GM19395 (cell line): ENCODE results near the gene KIAA2012.
"Not testable (repeated sequence)": the region's sequence is repeated elsewhere in the genome, so short reads cannot be mapped to it uniquely, and the experiment has no call there.

ENCODE experiments used
- ATAC-seq: cut with Tn5 transposase; IDR thresholded peaks from one replicate; pipeline ENCODE4 v1.9.1; 2021; ENCODE audit warnings: mild to moderate bottlenecking, moderate library complexity; ENCODE audit not compliant: unreplicated experiment

KIAA2012 gene

DNA sequence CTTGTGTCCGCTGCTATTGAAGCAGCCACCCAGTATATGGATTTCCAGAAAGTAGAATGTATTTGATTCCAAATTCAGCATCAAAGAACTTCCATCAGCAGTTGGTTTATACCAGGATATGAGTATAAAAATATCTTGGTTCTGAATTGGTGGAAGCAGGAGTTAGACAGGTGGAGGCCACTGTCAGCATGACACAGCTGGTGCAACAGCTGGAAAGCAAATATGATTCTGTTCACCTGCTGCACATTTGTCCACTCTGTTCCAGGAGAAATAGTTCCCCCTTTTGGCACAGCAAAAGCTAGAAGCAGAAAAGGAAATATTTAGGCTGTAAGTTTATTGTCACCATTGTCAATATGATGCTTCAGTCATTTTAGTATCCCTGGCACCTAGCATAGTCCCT, 41.2 kb downstream of the KIAA2012 start:
- no peak for ATAC-seq

- ATAC-seq, result no peak
Measured at GRCh38 chr2:202114795-202115194, 41.7 kb downstream of the KIAA2012 start.

DNA sequence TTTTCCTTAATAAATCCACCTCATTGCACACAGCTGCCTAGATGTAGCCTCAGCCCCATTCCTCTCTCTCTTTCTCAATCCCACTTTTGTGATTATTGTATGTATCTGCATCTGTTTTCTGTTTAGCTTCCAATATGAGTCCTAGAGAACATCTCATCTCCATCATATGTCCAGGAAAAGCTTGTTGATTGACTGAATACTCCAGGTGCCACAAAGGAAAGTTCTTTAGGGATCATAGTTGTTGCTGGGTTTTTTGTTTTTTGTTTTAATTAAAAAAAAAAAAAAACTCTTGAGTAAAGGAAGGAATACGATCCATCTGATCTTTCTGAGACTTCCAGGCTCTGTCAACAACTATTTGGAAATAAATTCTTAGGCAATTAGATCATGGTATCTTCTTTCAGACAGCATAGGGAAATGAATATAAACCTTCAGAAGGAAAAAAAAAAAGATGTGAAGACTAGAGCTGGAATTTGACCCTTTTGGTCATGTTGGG, 42.5 kb downstream of the KIAA2012 start:
- ATAC-seq, result no peak

- ATAC-seq, result no peak
Measured at GRCh38 chr2:202116691-202117090, 43.6 kb downstream of the KIAA2012 start.

- no peak for ATAC-seq
Measured at GRCh38 chr2:202118168-202118567, 45.1 kb downstream of the KIAA2012 start.

GRCh38 chr2:202120828-202121227, 47.8 kb downstream of the KIAA2012 start:
- no peak for ATAC-seq

DNA sequence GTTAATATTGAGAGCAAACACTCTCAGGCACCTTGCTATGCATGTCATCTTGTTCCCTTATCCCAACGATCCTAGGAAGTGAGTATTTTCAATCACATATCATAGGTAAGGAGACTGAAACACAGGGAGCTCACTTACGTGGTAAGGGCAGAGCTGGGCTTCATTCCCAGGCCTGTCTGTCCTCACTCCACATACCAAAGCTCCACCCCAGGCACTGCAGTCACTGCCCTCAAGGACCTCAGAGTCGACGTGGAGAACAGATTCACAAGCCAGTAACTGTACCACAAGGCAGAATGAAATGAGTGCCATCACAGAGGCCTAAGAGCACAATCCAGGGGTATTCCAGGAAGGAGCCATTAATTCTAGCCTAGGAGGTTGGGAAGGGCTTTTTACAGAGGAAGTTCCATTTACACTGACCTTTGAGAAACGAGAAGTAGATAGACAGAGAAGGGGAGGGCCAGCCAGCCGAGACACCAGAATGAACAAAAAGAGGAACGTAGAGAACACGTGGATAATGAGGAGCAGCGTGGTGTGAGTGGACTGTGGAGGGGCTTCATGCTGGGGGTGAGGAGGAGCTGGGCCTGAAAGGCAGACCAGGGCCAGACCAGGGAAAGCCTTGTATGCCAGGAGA, 48.6 kb downstream of the KIAA2012 start:
- no peak for ATAC-seq

DNA sequence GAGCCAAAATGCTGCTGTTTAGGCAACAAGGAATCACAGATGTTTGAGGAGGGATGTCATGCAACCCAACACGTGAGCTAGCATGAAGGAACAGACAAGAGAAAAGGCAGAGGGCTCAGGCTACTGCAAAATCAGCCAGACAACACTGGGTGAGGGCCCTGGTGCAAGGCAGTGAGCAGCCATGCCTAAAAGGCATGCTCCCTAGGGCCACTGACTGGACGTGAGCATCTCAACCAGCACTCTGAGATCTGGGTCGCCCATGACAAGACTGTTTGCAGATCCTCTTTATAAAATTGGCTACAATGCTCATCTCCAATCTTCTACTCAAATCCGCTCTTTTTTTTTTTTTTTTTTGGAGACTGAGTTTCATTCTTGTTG, 49.1 kb downstream of the KIAA2012 start:
- no peak for ATAC-seq

- no peak for ATAC-seq
Measured at GRCh38 chr2:202122980-202123720, 50.1 kb downstream of the KIAA2012 start.

DNA sequence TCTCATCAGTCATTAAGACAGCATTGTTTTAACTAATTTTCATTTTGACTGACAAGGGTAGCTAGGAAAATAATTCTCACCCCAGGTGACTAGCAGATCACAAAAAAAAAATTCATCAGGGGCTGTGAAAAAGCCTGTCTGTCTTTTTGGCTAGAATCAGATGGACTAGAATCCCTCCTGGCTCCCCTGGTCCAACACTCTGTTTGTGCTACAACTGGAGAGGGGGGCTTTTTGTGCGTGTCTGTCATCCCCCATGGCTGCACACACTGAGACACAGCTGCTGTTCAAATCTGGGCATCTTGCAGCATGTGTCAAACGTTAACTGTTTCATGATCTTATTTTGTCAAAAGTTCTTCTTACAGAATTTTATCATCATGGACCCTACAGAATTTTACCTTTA, 51.2 kb downstream of the KIAA2012 start:
- no peak for ATAC-seq

DNA sequence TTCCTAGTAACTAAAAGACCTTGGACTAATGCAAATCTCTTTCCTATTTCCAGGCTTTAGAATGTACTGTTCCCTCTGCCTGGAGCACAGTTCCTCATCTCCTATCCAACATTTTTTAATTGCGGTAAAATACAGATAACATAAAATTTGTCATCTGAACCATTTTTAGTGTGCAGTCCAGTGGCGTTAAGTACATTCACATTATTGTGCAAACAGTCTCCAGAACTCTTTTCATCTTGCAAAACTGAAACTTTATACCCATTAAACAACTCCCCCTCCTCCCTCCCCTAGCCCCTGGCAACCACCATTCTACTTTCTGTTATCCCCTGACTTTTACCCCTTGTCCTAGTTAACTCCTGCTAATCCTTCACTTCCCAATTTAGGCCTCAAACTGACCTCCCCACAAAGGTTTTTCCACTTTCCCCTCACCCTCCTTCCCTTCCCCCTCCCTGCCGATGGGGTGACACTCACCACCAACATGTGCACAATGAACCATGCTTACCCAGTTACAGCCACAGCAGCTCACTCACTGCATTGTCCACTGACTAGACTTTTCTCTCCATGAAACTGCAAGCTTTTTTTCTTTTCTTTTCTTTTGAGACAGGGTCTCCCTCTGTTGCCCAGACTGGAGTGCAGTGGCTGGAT, 54.8 kb downstream of the KIAA2012 start:
- no peak for ATAC-seq

DNA sequence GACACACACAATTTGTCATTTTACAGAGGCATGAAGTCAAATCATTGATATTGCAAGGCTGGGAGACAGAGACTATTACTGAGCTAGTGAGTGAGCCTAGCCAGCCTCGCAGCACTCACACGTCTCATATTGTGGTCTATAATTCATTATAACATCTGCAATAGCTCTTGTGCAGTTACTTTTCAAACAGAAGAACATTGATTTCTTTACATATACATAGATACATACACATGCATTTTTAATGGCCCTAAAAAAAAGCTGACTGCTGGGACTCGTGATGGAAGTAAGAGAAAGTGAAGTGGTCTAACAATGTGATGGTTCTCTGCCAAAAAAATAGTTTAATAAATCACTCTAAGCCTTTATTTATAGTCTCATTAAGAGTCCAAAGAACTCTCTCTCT, 56.8 kb downstream of the KIAA2012 start:
- no peak for ATAC-seq

DNA sequence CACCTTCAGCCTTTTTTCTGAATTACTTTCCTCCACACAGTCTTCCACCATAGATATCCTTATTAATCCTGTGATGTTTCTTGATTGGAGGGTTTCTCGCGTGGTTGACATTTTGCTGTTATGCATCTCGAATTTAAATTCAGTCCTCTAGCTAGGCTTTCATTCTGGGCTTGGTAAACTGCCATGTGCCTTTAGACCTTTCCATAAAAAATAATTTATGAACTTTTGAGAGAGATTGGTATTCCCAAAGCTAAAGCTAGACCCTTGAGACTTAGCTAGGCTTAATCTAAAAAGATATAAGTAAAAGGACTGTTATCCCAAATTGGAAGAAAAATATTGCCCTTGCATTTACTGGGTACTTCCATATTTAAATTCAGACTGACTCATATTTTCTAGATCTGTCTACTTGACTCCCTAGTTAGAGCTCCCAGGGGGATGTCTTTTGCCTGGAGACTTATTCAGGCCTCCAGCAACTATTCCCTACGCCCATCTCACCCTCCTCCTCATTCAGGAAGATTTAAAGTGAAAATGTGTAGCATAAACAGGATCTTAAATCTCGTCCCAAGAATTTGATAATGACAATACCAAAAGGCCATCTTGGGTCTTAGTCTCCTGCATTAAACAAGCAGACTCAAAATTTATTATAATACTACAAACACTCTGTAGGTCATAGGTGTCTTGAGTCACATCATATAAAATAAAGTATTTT, 60.3 kb downstream of the KIAA2012 start:
- no peak for ATAC-seq

- ATAC-seq, result no peak
Measured at GRCh38 chr2:202133909-202134265, 60.8 kb downstream of the KIAA2012 start.

DNA sequence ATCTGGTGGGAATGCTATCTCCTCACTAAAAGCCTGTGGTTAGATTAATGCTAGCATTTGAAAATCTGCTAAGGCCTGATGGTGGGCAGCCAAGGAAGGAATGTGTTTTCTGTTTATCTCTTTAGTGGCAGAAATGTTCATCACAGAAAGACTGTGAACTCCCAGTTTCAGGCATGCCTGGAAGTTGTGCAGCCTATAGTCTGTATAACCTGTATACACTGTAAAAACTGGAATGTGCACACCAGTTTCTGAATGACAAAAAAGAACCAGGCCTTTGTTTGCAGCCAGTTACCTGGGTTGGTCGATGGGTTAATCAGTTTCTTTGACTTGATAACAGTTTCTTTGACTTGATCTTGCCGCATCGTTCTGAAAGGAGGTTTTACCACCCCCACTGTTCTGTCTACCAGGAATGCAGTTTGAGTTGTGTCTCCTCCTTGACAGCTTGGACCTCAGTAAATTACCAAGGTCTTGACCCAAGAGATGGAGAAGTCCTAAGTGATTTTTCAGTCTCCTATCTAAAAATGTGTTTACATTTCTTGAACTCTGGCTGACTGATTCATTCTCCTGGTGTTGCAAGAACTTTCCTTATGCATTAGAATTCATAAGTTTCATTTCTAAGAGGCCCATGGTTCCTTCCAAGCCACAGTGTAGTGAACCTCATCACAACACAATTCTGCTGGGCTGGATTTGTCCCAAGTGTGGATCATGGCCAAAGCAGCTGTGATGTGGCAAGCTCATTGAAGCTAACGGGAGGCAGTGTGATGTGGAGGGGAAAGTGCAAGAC, 62.2 kb downstream of the KIAA2012 start:
- no peak for ATAC-seq

- ATAC-seq, result not testable (repeated sequence)
Measured at GRCh38 chr2:202136039-202136438, 63.0 kb downstream of the KIAA2012 start.

DNA sequence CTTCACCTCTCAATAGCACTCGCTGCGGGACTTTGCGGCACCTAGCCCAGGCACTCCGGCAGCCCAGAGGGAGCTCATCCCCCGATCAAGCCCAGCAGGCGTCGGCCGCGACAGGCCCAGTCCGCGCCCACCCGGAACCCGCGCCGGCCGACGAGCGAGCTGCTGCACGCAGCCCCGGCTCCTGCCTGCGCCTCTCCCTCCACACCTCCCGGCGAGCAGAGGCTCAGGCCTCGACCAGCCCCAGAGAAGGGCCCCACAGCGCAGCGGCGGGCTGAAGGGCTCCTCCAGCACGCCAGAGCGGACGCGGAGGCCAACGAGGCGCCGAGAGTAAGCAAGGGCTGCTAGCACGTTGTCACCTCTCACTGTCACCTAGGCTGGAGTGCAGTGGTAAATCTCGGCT, 63.5 kb downstream of the KIAA2012 start:
- no peak for ATAC-seq

DNA sequence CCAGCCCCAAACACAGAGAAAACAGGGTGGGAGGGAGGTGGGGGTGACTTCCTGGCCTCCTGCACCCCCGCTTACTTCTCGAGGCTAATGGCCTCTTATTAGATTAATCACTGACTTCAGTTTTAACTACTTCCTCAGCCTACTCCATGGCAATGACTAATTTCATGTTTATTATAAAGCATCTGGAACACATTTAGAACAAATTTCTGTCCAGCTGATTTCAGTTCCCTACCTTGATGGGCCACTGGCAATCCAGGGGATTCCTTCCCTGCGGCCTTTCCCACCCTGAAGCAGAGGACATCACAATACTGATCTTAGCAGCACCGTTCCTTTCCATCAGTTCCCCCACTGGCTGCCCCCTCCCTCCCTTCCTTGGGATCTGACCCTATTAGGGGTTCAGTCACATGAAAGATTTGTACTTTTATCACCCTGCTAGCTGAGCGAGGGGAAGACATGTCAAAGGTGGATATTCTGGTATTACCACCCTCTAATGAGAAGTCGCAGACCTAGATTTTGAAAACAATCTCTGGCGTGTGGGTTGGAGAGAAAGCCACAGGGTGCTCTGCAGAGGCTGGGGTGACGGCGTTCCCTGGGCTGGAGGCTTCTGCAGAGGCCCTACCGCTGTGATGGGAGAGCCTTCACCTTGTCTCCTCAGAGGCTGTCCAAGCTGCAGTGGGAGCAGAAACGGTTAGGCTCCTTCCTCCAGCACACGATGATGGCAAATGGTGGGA, 67.6 kb downstream of the KIAA2012 start:
- ATAC-seq, result no peak

GRCh38 chr2:202141329-202141947, 68.4 kb downstream of the KIAA2012 start:
- ATAC-seq, result no peak

- ATAC-seq, result no peak
Measured at GRCh38 chr2:202142540-202142939, 69.5 kb downstream of the KIAA2012 start.
